Loucy (cell line): Measurements from ENCODE around the gene PTCSC3.

ENCODE experiments used
- CTCF ChIP-seq: fragments of 200-600 bp; sonication (generic); conservative IDR thresholded peaks from 2 replicates; pipeline ENCODE4 v1.5.1; 2014; ENCODE audit warnings: mild to moderate bottlenecking, antibody characterized with exemption, low read length
- EZH2phosphoT487 ChIP-seq: fragments of 200-600 bp; IDR thresholded peaks from 2 replicates; pipeline ENCODE4 v1.6.1; 2018; ENCODE audit warnings: antibody characterized with exemption, mild to moderate bottlenecking, moderate library complexity, borderline replicate concordance

DNA sequence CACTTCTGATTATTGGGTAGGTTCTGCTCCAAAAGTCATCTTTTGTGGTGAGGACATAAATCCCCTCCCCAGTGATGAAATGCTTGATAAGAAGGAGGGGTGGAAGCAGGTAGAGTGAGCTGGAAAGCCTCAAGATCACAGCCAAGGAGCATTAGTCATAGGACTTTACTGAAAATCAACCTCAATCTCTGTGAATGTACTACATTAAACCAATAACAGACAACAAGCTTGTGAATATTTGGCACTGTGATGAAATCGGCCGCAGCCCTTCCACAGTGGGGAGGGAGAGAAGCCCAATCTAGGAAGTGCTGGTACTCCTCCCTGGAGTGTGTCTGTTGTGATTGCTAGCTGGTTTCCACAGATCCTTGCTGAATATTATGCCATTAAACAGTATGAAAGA is 41.2 kb upstream of the PTCSC3 start:
- TF ChIP-seq EZH2phosphoT487 (no peak), CTCF (no peak)
